HFFc6 (cell line): Measurements from ENCODE around the gene HOXC9. TPM values are rescaled to one million over a fixed set of nuclear protein-coding genes. Genes with fewer than 3 reads are reported as not detected.

Experiments
- DNase-seq: peaks from one replicate; pipeline ENCODE4 v3.0.0-alpha.2; 2018
- H3K27ac Mint-ChIP-seq: 2 replicates; pipeline ENCODE4 v1.8.0; 2020; ENCODE audit warnings: mild to moderate bottlenecking, mixed read lengths
- H3K27me3 Mint-ChIP-seq: 2 replicates; pipeline ENCODE4 v1.8.0; 2021; ENCODE audit warnings: mild to moderate bottlenecking, moderate library complexity, mixed read lengths; ENCODE audit not compliant: insufficient read depth
- H3K36me3 Mint-ChIP-seq: 2 replicates; pipeline ENCODE4 v1.8.0; 2021; ENCODE audit warnings: low read depth, mixed read lengths
- H3K4me1 Mint-ChIP-seq: 2 replicates; pipeline ENCODE4 v1.8.0; 2020; ENCODE audit warnings: low read depth, mixed read lengths
- H3K4me3 Mint-ChIP-seq: 2 replicates; pipeline ENCODE4 v1.8.0; 2020; ENCODE audit warnings: mild to moderate bottlenecking, moderate library complexity, mixed read lengths
- H3K9me3 Mint-ChIP-seq: 2 replicates; pipeline ENCODE4 v1.8.0; 2020; ENCODE audit warnings: mild to moderate bottlenecking, mixed read lengths
- CTCF ChIP-seq: fragments of 200-600 bp; sonication (generic); IDR thresholded peaks from 2 replicates; pipeline ENCODE4 v1.5.0; 2021; ENCODE audit warnings: antibody characterized with exemption, mild to moderate bottlenecking
- total RNA-seq, 6 experiments: library from RNA; stranded (reverse); fragmentation: NEBNext Ultra II Directional; extraction: Animal tissue kit (Norgen Biotek cat#: 25700); gene quantifications; 2 replicates in 1 of 6; 3 replicates in 5 of 6; pipeline ENCODE4 v1.2.3, GENCODE V29; 2021

Gene HOXC9
- total RNA-seq, 6 experiments from 2014 or later, result 0.17 to 1.5 (median 1.1) TPM

DNA sequence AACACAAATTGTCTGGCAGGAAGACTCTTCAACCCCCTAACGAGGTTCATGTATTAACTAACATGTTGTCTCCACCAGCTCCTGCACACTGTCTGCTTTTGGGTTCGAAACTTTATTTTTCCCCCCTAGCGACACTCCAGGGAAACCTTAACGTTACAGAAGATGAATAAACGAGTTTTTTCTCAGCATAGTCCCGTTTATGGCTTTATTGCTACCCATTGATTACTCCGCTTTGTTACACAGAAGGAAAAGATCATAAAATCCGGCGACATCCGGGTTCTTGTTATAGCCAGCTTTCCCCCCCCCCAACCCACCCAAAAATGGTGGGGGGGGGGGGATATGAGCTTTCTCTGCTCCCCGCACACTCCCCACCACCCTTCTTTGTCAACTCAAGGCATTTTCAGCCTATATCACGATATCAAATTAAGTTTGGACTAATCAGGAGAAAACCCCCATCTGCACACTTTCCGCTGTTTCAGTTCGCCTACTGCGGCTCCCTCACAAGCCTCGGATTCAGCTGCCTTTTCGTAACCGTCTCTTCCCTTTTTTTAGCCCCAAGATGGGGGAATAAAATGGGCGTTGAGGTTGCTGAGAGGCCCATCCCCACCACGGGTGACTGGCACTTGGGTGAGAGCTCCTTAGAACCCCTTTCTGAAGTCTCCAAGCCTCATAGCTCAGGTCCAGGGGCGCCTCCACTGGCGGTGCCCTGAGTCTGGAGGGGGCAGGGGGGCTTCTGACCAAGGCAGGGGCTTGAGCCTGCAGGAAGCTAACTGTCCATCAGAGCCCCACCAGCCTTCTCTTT, 26.9 kb downstream of the HOXC9 start:
- DNase-seq, result no peak
- no peak overlapping the region for H3K27ac Mint-ChIP-seq
- H3K4me3 Mint-ChIP-seq, result no peak overlapping the region
- no peak for TF ChIP-seq CTCF
- peaks cover 8% of the 10 kb centered on the region; the same call in 1 of the 2 replicates for H3K4me1 Mint-ChIP-seq
- H3K36me3 Mint-ChIP-seq, result no peaks in the 10 kb centered on the region
- no peaks in the 10 kb centered on the region for H3K9me3 Mint-ChIP-seq
- peaks cover 71% of the 10 kb centered on the region for H3K27me3 Mint-ChIP-seq

- Mint-ChIP-seq H3K27me3 (peaks cover 72% of the 10 kb centered on the region), H3K4me3 (no peak overlapping the region), H3K9me3 (no peaks in the 10 kb centered on the region), H3K36me3 (no peaks in the 10 kb centered on the region), H3K4me1 (peaks cover 8% of the 10 kb centered on the region; the same call in 1 of the 2 replicates), H3K27ac (no peak overlapping the region)
- DNase-seq, result no peak
- no peak for TF ChIP-seq CTCF
Measured at GRCh38 chr12:54027442-54027786, 27.5 kb downstream of the HOXC9 start.

GRCh38 chr12:54028314-54029201, 28.6 kb downstream of the HOXC9 start, which contains the start of gene HOXC6:
HOXC6 (plus strand) TSS chr12:54028440; CDS start chr12:54028522, 82 bp downstream.
- Mint-ChIP-seq H3K9me3 (peaks cover 5% of the 10 kb centered on the region; the same call in 1 of the 2 replicates), H3K36me3 (no peaks in the 10 kb centered on the region), H3K27me3 (peaks cover 72% of the 10 kb centered on the region), H3K4me3 (no peak within 1 kb of the TSS), H3K27ac (no peak within 1 kb of the TSS), H3K4me1 (peaks cover 16% of the 10 kb centered on the region; the same call in 1 of the 2 replicates)
- DNase-seq, result no peak
- TF ChIP-seq CTCF, result no peak

DNA sequence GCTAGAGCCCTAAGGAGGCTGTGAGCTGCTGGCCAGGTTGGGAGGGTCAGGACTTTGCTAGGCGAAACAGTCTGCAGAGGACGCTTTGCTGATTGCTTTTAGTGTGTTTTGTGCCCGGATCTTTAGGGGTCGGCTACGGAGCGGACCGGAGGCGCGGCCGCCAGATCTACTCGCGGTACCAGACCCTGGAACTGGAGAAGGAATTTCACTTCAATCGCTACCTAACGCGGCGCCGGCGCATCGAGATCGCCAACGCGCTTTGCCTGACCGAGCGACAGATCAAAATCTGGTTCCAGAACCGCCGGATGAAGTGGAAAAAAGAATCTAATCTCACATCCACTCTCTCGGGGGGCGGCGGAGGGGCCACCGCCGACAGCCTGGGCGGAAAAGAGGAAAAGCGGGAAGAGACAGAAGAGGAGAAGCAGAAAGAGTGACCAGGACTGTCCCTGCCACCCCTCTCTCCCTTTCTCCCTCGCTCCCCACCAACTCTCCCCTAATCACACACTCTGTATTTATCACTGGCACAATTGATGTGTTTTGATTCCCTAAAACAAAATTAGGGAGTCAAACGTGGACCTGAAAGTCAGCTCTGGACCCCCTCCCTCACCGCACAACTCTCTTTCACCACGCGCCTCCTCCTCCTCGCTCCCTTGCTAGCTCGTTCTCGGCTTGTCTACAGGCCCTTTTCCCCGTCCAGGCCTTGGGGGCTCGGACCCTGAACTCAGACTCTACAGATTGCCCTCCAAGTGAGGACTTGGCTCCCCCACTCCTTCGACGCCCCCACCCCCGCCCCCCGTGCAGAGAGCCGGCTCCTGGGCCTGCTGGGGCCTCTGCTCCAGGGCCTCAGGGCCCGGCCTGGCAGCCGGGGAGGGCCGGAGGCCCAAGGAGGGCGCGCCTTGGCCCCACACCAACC, 29.8 kb downstream of the HOXC9 start:
- TF ChIP-seq CTCF, result no peak
- no peak for DNase-seq
- Mint-ChIP-seq H3K9me3 (peaks cover 5% of the 10 kb centered on the region; the same call in 1 of the 2 replicates), H3K27me3 (peaks cover 69% of the 10 kb centered on the region), H3K4me3 (no peak overlapping the region), H3K36me3 (no peaks in the 10 kb centered on the region), H3K4me1 (peaks cover 16% of the 10 kb centered on the region; the same call in 1 of the 2 replicates), H3K27ac (no peak overlapping the region)

DNA sequence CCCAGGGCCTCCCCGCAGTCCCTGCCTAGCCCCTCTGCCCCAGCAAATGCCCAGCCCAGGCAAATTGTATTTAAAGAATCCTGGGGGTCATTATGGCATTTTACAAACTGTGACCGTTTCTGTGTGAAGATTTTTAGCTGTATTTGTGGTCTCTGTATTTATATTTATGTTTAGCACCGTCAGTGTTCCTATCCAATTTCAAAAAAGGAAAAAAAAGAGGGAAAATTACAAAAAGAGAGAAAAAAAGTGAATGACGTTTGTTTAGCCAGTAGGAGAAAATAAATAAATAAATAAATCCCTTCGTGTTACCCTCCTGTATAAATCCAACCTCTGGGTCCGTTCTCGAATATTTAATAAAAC, 30.5 kb downstream of the HOXC9 start:
- no peak for TF ChIP-seq CTCF
- no peak overlapping the region for H3K4me3 Mint-ChIP-seq
- no peaks in the 10 kb centered on the region for H3K36me3 Mint-ChIP-seq
- no peak for DNase-seq
- no peak overlapping the region for H3K27ac Mint-ChIP-seq
- H3K9me3 Mint-ChIP-seq, result peaks cover 5% of the 10 kb centered on the region; the same call in 1 of the 2 replicates
- H3K27me3 Mint-ChIP-seq, result peaks cover 69% of the 10 kb centered on the region
- H3K4me1 Mint-ChIP-seq, result peaks cover 16% of the 10 kb centered on the region; the same call in 1 of the 2 replicates
